Activated CD4-positive, alpha-beta T cell treated with anti-CD3 and anti-CD28 coated beads, Interleukin-10, Interleukin-2, amounts not matched to agents 100 ng/mL and 50 ng/mL, durations not matched to agents 16 hours and 8 hours (primary cell): ENCODE measurements around the gene RCN1.
"Not testable (repeated sequence)": the region's sequence is repeated elsewhere in the genome, so short reads cannot be mapped to it uniquely, and the experiment has no call there.

Experiments used
- DNase-seq: peaks from one replicate; pipeline ENCODE4 v3.0.0-alpha.2; 2020

Gene RCN1

GRCh38 chr11:32113920-32114203 is 23.0 kb downstream of the RCN1 start:
- DNase-seq = no peak

- DNase-seq = no peak
Observed at GRCh38 chr11:32115446-32115845, 24.6 kb downstream of the RCN1 start.

GRCh38 chr11:32116668-32117067 is 25.8 kb downstream of the RCN1 start:
- no peak for DNase-seq

GRCh38 chr11:32118025-32118974 is 27.4 kb downstream of the RCN1 start:
- DNase-seq = no peak

- not testable (repeated sequence) for DNase-seq
Observed at GRCh38 chr11:32119139-32119538, 28.3 kb downstream of the RCN1 start.

- DNase-seq = peak; percentile 18
Observed at GRCh38 chr11:32121012-32121411, 30.1 kb downstream of the RCN1 start.

GRCh38 chr11:32122200-32122599 is 31.3 kb downstream of the RCN1 start:
- DNase-seq = no peak

- no peak for DNase-seq
Observed at GRCh38 chr11:32131321-32131720, 40.4 kb downstream of the RCN1 start.

- DNase-seq = no peak
Observed at GRCh38 chr11:32136657-32137056, 45.8 kb downstream of the RCN1 start.

GRCh38 chr11:32137263-32137662 is 46.4 kb downstream of the RCN1 start:
- DNase-seq = no peak

- DNase-seq = no peak
Observed at GRCh38 chr11:32137869-32138268, 47.0 kb downstream of the RCN1 start.

GRCh38 chr11:32138902-32139301 is 48.0 kb downstream of the RCN1 start:
- no peak for DNase-seq

- no peak for DNase-seq
Observed at GRCh38 chr11:32139896-32140520, 49.1 kb downstream of the RCN1 start.

- no peak for DNase-seq
Observed at GRCh38 chr11:32141745-32142546, 51.1 kb downstream of the RCN1 start.

- no peak for DNase-seq
Observed at GRCh38 chr11:32143378-32143777, 52.5 kb downstream of the RCN1 start.

- DNase-seq = no peak
Observed at GRCh38 chr11:32145282-32145681, 54.4 kb downstream of the RCN1 start.

- DNase-seq = no peak
Observed at GRCh38 chr11:32148895-32149294, 58.0 kb downstream of the RCN1 start.

- no peak for DNase-seq
Observed at GRCh38 chr11:32149748-32150147, 58.9 kb downstream of the RCN1 start.

- no peak for DNase-seq
Observed at GRCh38 chr11:32151027-32151426, 60.2 kb downstream of the RCN1 start.

GRCh38 chr11:32152216-32152615 is 61.3 kb downstream of the RCN1 start:
- DNase-seq = no peak

GRCh38 chr11:32152821-32153220 is 61.9 kb downstream of the RCN1 start:
- DNase-seq = no peak

- no peak for DNase-seq
Observed at GRCh38 chr11:32153747-32154146, 62.9 kb downstream of the RCN1 start.

GRCh38 chr11:32154275-32154674 is 63.4 kb downstream of the RCN1 start:
- DNase-seq = peak; percentile 7
